Activated naive CD4-positive, alpha-beta T cell treated with Interleukin-2 at 50 U/mL for 16 hours (primary cell): ENCODE results near the gene EEIG2.
"Not testable (repeated sequence)": the region's sequence is repeated elsewhere in the genome, so short reads cannot be mapped to it uniquely, and the experiment has no call there.

Source experiments
- DNase-seq: peaks from one replicate; pipeline ENCODE4 v3.0.0-alpha.2; 2020

The EEIG2 gene

GRCh38 chr1:108559215-108560186 lies at the start of gene EEIG2:
Gene EEIG2 (plus strand): TSS chr1:108560100. CDS start chr1:108560429, 329 bp downstream.
- peak; percentile 90 for DNase-seq

GRCh38 chr1:108511764-108512163 lies 48.1 kb upstream of the EEIG2 start:
- DNase-seq, result no peak

- DNase-seq, result no peak
These were observed 47.5 kb upstream of the EEIG2 start for GRCh38 chr1:108512239-108513043.

GRCh38 chr1:108513044-108513415 lies 46.9 kb upstream of the EEIG2 start:
- DNase-seq, result no peak

- DNase-seq, result not testable (repeated sequence)
These were observed 46.0 kb upstream of the EEIG2 start for GRCh38 chr1:108513914-108514313.

- DNase-seq, result not testable (repeated sequence)
These were observed 42.5 kb upstream of the EEIG2 start for GRCh38 chr1:108517301-108517897.

- DNase-seq, result no peak
These were observed 37.9 kb upstream of the EEIG2 start for GRCh38 chr1:108521990-108522393.

- no peak for DNase-seq
These were observed 36.1 kb upstream of the EEIG2 start for GRCh38 chr1:108523829-108524228.

GRCh38 chr1:108524676-108525075 lies 35.2 kb upstream of the EEIG2 start:
- DNase-seq, result no peak

GRCh38 chr1:108527135-108527534 lies 32.8 kb upstream of the EEIG2 start:
- no peak for DNase-seq

- DNase-seq, result no peak
These were observed 32.1 kb upstream of the EEIG2 start for GRCh38 chr1:108527837-108528236.

- no peak for DNase-seq
These were observed 28.5 kb upstream of the EEIG2 start for GRCh38 chr1:108531444-108531843.

- no peak for DNase-seq
These were observed 27.2 kb upstream of the EEIG2 start for GRCh38 chr1:108532730-108533129.

- DNase-seq, result peak; percentile 7
These were observed 26.4 kb upstream of the EEIG2 start for GRCh38 chr1:108533351-108534083.

- DNase-seq, result no peak
These were observed 25.1 kb upstream of the EEIG2 start for GRCh38 chr1:108534759-108535158.

- DNase-seq, result not testable (repeated sequence)
These were observed 24.5 kb upstream of the EEIG2 start for GRCh38 chr1:108535315-108535897.

- not testable (repeated sequence) for DNase-seq
These were observed 23.9 kb upstream of the EEIG2 start for GRCh38 chr1:108536021-108536420.

- not testable (repeated sequence) for DNase-seq
These were observed 23.1 kb upstream of the EEIG2 start for GRCh38 chr1:108536791-108537190.

GRCh38 chr1:108537976-108538375 lies 21.9 kb upstream of the EEIG2 start:
- DNase-seq, result no peak

- DNase-seq, result no peak
These were observed 18.9 kb upstream of the EEIG2 start for GRCh38 chr1:108540977-108541376.

- no peak for DNase-seq
These were observed 18.0 kb upstream of the EEIG2 start for GRCh38 chr1:108541861-108542260.

- not testable (repeated sequence) for DNase-seq
These were observed 12.4 kb upstream of the EEIG2 start for GRCh38 chr1:108547493-108547892.
